C4-2B (cell line): Measurements from ENCODE around the gene SNX33.
"Not testable (repeated sequence)": the region's sequence is repeated elsewhere in the genome, so short reads cannot be mapped to it uniquely, and the experiment has no call there.

Experiments
- H3K27ac ChIP-seq: fragments of 450-650 bp; 2 replicates; pipeline ENCODE4 v1.5.1; 2017
- CTCF ChIP-seq: fragments of 450-650 bp; conservative IDR thresholded peaks from 2 replicates; pipeline ENCODE4 v1.5.1; 2017; ENCODE audit warnings: mild to moderate bottlenecking
- ZFX ChIP-seq: fragments of 450-650 bp; IDR thresholded peaks from 2 replicates; pipeline ENCODE4 v1.6.1; 2017

Gene SNX33

DNA sequence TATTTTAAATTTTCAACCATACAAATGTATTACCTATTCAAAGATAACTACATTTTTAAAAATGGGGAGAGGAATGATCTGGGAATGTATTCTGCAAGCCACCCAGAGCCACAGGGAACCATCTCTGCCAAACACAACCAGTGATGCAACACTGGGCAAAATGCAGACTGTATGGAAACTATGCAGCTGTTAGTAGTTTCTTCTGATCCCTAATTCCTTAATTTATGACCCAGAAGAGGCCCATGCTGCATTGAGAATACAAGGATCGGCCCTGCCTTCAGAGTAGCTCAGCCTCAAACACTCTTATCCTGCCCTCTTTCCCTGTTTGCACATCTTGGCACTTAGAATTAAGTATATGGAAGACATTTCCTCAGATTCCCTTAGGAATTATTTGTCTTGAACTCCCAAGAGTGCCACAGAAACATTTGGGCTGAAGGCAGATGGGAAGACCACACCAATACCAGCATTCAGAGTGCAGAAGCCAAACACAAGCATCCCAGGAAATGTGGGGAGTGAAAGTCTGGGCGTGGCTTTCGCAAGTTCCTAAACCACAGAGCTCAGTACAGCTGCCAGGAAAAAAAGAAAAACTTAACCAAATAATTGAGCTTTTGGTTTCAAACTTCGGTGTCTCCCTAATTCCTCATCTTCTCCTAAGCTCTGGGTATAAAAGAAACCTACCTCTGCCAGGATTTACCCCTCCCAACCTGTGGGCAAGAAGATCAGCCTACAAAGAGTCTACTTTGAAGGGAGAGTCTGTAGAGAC is 27.5 kb upstream of the SNX33 start:
- no peak for TF ChIP-seq CTCF
- TF ChIP-seq ZFX = no peak
- no peak overlapping the region for H3K27ac ChIP-seq

- no peak overlapping the region for H3K27ac ChIP-seq
- TF ChIP-seq ZFX (no peak), CTCF (no peak)
Measured at GRCh38 chr15:75620841-75621391, 26.8 kb upstream of the SNX33 start.

GRCh38 chr15:75622505-75622904 is 25.2 kb upstream of the SNX33 start:
- no peak overlapping the region for H3K27ac ChIP-seq
- no peak for TF ChIP-seq CTCF
- no peak for TF ChIP-seq ZFX

DNA sequence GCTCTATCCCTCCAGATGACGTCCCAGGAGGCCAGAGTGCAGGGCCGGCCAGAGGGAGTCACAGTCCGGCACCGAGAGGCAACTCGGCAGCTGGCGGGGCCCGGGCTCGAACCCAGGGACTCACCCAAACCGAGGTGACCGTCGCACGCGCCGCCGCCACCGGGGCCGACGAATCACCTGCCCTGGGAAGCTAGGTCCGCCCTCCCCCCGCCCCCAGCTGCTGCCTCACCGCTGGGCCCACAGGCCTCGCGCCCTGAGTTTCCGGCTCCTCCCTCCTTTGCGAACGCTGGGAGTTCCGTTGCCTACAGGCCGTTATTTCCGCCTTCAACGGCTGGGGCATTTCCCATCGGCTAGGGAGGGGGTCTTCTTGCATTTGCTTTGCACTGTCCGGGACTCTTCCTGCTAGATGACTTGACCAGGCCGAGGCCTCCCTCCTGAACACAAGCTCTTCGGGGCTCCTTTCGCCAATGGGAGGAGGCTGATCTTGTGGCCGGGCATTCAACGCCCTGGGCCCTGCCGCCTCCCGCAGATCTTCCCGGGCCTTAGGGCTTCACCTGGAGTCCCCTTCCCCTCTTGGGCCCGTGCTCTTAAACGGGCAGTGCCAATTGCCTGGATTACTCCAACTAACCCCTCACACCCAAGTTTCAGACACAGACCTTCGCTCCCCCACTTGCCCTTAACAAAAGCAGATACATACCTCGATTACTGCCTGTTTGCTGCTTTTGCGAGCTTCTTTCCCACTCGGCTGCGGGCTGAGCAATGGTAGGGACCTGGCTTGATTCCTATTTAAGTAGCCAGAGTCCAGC is 22.0 kb upstream of the SNX33 start, which contains the start of gene SNUPN:
SNUPN (minus strand) TSS at position 184 of the 806 bp plus-strand sequence. CDS start 4,674 bp downstream, outside the sequence.
- peak within 1 kb of the TSS; percentile 90 for H3K27ac ChIP-seq
- no peak for TF ChIP-seq CTCF
- peak; percentile 60 for TF ChIP-seq ZFX

DNA sequence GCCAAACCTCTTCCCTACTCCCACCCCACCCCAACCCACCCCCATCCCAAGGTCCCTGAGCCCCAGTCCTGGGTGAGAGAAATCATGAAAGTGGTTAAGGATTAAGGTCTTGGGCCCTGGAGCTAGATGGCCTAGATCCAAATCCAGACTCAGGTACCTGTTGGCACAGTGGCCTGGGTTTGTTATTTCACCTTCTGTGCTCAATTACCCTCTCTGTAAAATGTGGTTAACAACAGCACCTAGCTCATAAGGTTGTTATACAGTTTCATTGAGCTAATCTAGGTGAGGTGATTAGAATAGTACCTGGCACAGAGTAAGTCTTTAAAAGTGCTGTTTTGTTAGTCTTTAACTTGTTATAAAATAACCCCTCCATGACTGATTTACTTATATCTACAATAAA is 15.8 kb upstream of the SNX33 start:
- H3K27ac ChIP-seq = no peak overlapping the region
- TF ChIP-seq CTCF (no peak), ZFX (no peak)

DNA sequence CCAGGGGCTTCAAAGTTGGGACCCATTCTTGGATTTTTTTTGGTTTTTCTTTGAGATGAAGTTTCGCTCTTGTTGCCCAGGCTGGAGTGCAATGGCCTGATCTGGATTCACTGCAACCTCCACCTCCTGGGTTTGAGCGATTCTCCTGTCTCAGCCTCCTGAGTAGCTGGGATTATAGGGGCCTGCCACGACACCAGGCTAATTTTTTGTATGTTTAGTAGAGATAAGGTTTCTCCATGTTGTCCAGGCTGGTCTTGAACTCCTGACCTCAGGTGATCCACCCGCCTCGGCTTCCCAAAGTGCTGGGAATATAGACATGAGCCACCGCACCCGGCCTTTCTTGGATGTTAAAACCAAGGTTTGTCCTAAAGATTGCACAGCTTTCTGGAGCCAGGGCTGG is 13.8 kb upstream of the SNX33 start:
- not testable (repeated sequence) for H3K27ac ChIP-seq

GRCh38 chr15:75636026-75636425 is 11.7 kb upstream of the SNX33 start:
- no peak overlapping the region for H3K27ac ChIP-seq
- no peak for TF ChIP-seq CTCF
- no peak for TF ChIP-seq ZFX
